Type B pancreatic cell (in vitro differentiated cells): ENCODE data around the gene GRK3. TPM values are rescaled to one million over a fixed set of nuclear protein-coding genes. Genes with fewer than 3 reads are reported as not detected.
"Not testable (repeated sequence)": the region's sequence is repeated elsewhere in the genome, so short reads cannot be mapped to it uniquely, and the experiment has no call there.

Source experiments
- DNase-seq: peaks from one replicate; pipeline ENCODE4 v3.0.0; 2021; ENCODE audit warnings: mixed read lengths; ENCODE audit not compliant: unreplicated experiment; ENCODE audit errors: extremely low spot score
- H3K27ac Mint-ChIP-seq: 2 replicates; pipeline ENCODE4 v1.8.0; 2021; ENCODE audit warnings: mild to moderate bottlenecking, mixed read lengths
- H3K27me3 Mint-ChIP-seq: 2 replicates; pipeline ENCODE4 v1.8.0; 2021; ENCODE audit warnings: mixed read lengths
- H3K36me3 Mint-ChIP-seq: 2 replicates; pipeline ENCODE4 v1.8.0; 2021; ENCODE audit warnings: mixed read lengths
- H3K4me1 Mint-ChIP-seq: one replicate; pipeline ENCODE4 v1.8.0; 2021; ENCODE audit warnings: mixed read lengths; ENCODE audit not compliant: unreplicated experiment
- H3K4me3 Mint-ChIP-seq: 2 replicates; pipeline ENCODE4 v1.8.0; 2021; ENCODE audit warnings: mild to moderate bottlenecking, mixed read lengths
- H3K9me3 Mint-ChIP-seq: 2 replicates; pipeline ENCODE4 v1.8.0; 2021; ENCODE audit warnings: mixed read lengths
- CTCF ChIP-seq: fragments of 200-600 bp; sonication (generic); conservative IDR thresholded peaks from 2 replicates; pipeline ENCODE4 v1.5.0; 2021; ENCODE audit warnings: antibody characterized with exemption, mild to moderate bottlenecking
- long read RNA-seq: library from polyadenylated mRNA; unstranded; transcript quantifications from one replicate; pipeline ENCODE4 v2.0.0, GENCODE V29; 2020
- total RNA-seq: library from RNA; stranded (reverse); gene quantifications from 2 replicates; pipeline ENCODE4 v1.2.1, GENCODE V29; 2021; ENCODE audit warnings: low replicate concordance

Gene GRK3
- 10.3 and 14.0 TPM in 2 replicates for total RNA-seq
- long read RNA-seq, full-length matches to known transcripts: 1 of 4 reads
- long read RNA-seq, partial matches to known transcripts: 0 of 4 reads
- long read RNA-seq, other reads (novel, unspliced or antisense): 3 of 4 reads

DNA sequence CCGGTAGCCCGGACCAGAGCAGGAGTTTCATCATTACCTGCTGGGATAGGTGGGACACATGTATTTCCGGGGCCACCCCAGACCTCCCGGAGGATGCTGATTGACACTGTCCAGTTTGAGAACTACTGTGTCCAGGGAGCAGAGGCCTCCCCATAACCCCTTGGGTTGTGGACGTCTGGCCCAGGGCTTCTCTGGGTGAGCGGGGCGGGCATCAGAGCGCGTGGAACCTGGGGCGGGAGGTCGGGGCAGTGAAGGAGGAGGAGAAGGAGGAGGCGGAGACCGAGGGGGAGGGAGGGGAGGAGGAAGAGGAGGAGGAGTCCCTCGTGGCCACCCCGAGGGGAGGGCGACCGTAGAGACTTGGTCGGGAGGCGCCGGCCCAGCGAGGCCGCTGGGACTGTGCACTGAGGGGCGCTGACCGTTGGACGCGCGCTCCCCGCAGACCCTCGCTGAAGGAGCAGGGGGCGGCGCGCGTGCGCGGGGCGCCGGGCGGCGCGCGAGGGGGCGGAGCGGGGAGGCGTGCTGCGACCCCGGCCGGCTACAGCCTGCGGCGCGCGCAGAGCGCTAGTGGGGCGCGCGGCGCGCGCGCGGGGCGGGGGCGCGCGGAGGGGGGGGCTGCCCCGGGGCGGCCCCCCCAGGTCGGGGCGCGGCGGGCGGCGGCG, at the start of gene GRK3:
GRK3 (plus strand) TSS at position 356 of the 659 bp plus-strand sequence. CDS start 366 bp downstream, outside the sequence.
- TF ChIP-seq CTCF: no peak
- Mint-ChIP-seq H3K36me3 (no peaks in the 10 kb centered on the region), H3K27ac (peak within 1 kb of the TSS; percentile 80), H3K27me3 (peaks cover 48% of the 10 kb centered on the region), H3K9me3 (no peaks in the 10 kb centered on the region), H3K4me3 (peak within 1 kb of the TSS; percentile 98), H3K4me1 (peaks cover 59% of the 10 kb centered on the region)
- peak; percentile 76 for DNase-seq

- H3K36me3 Mint-ChIP-seq: peaks cover 10% of the 10 kb centered on the region
- peaks cover 14% of the 10 kb centered on the region for H3K4me1 Mint-ChIP-seq
- no peaks in the 10 kb centered on the region for H3K27me3 Mint-ChIP-seq
- no peak overlapping the region for H3K4me3 Mint-ChIP-seq
- no peak overlapping the region for H3K27ac Mint-ChIP-seq
- TF ChIP-seq CTCF: no peak
- H3K9me3 Mint-ChIP-seq: peaks cover 9% of the 10 kb centered on the region
- DNase-seq: no peak
These were observed 46.3 kb upstream of the GRK3 start for GRCh38 chr22:25518000-25518663.

GRCh38 chr22:25525376-25525775, 39.1 kb upstream of the GRK3 start:
- peak overlapping the region; percentile 6 for H3K27ac Mint-ChIP-seq
- H3K4me1 Mint-ChIP-seq: no peaks in the 10 kb centered on the region
- no peaks in the 10 kb centered on the region for H3K27me3 Mint-ChIP-seq
- no peak for DNase-seq
- H3K9me3 Mint-ChIP-seq: peaks cover 31% of the 10 kb centered on the region
- H3K36me3 Mint-ChIP-seq: peaks cover 25% of the 10 kb centered on the region
- TF ChIP-seq CTCF: no peak
- no peak overlapping the region for H3K4me3 Mint-ChIP-seq

DNA sequence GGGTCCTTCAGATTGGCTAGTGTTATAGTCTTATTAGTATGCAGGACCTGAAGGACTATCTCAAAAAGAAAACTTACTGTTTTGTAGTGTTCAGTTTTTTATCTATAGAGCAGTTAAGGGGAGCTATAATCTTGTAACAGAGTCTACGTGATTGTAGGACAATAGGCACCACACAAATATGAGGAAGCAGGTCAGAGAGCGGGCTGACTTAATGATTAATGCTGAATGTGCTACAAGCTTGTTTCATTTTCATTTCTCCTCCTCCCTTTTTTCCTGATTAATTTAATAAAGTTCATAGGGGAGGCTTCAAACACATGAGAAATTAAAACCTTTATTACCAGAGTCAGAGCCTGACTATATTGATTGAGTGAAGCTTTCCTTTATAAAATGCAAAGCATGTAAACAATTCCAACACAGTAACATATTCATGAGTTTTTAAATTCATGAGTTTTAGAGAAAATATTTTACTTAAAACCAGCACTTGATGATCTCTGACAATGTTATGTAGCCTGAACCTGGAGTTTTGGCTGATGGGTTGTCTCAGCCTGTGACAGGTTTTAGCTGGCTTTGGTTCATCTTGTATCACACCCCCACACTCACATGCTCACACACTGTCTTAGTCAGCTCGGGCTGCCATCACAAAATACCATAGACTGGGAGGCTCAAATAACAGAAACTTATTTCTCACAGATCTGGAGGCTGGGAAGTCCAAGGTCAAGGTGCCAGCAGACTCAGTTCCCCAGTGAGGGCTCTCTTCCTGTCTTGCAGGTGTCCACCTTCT, 38.5 kb upstream of the GRK3 start:
- Mint-ChIP-seq H3K9me3 (peaks cover 31% of the 10 kb centered on the region), H3K27ac (peak overlapping the region; percentile 6)
- not testable (repeated sequence) for H3K27me3 Mint-ChIP-seq

DNA sequence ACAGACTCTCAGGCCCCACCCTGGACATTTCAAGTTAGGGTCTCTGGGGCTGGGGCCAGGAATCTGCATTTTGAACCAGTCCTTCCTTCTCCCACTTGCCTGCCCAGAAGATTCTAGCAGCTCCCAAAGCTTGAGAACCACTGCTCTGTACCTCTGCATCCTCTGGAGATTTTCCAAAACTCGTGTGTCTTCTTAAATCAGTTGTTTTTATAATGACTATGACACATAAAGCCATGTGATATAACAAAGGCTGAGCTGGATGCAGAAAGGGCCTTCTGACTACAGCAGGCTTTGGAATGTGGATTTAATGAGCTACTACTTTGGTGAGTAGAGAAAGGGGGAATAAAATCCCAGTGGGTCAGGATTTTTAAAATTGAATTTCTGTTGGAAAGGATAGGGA, 37.5 kb upstream of the GRK3 start:
- H3K4me1 Mint-ChIP-seq, H3K27ac Mint-ChIP-seq, H3K27me3 Mint-ChIP-seq, H3K4me3 Mint-ChIP-seq, DNase-seq: not testable (repeated sequence)
- peaks cover 19% of the 10 kb centered on the region for H3K36me3 Mint-ChIP-seq
- H3K9me3 Mint-ChIP-seq: peaks cover 26% of the 10 kb centered on the region

More for the DNA sequence above, 38.5 kb upstream of the GRK3 start:
- not testable (repeated sequence) for H3K4me1 Mint-ChIP-seq, DNase-seq, H3K4me3 Mint-ChIP-seq
- H3K36me3 Mint-ChIP-seq: peaks cover 25% of the 10 kb centered on the region

DNA sequence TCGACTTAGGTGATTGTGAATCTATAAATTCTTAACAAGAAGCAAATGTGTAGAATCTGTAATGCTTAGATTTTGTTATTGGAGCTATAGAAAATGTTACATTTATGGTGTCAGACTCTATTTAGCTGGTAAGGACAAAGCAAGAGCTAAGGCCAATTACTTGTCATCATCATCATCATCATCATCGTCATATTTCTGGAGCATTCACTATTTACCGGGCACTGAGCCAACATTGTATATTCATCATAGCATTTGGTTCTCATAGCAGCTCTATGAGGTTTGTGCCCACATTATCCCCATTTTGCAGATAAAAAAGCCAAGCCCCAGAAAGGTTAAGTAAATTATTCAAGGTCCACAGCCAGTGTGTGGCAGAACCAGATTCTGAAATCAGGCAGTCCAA, 36.4 kb upstream of the GRK3 start:
- H3K4me3 Mint-ChIP-seq, H3K27ac Mint-ChIP-seq, DNase-seq, H3K4me1 Mint-ChIP-seq, H3K27me3 Mint-ChIP-seq: not testable (repeated sequence)
- peaks cover 22% of the 10 kb centered on the region for H3K9me3 Mint-ChIP-seq
- peaks cover 16% of the 10 kb centered on the region for H3K36me3 Mint-ChIP-seq

- H3K4me3 Mint-ChIP-seq, H3K27me3 Mint-ChIP-seq, DNase-seq, H3K27ac Mint-ChIP-seq, H3K4me1 Mint-ChIP-seq: not testable (repeated sequence)
- Mint-ChIP-seq H3K9me3 (peaks cover 22% of the 10 kb centered on the region), H3K36me3 (peaks cover 16% of the 10 kb centered on the region)
These were observed 35.4 kb upstream of the GRK3 start for GRCh38 chr22:25529059-25529458.

DNA sequence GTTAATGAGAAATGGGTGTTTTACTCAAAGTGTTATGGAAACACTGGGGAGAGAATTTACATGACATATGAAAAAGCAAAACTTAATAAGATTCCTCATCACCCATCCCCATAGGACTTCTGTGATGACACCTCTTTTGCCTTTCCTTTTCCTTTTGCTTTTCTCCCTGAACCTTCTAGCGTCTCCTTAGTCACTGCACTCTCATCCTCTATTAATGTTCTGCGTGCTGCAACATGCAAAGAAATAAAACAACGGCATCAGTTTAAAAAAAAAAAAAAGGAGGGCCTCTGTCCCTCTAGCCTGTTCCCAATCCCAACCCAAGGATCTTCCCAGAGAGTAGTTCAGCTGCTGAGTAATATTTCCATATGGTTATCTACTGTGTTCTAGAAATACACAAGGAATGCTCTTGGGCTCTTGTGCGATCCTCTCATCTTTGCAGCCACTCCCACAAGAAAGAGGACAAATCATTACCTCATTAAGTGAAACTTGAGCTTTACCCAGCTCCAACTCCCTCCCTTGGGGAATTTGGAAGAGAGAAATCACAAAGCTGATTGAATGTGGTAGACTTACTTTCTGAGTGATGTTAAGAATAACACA, 34.8 kb upstream of the GRK3 start:
- Mint-ChIP-seq H3K9me3 (peaks cover 19% of the 10 kb centered on the region), H3K36me3 (peaks cover 12% of the 10 kb centered on the region)
- H3K4me3 Mint-ChIP-seq, H3K27ac Mint-ChIP-seq, H3K27me3 Mint-ChIP-seq, H3K4me1 Mint-ChIP-seq, DNase-seq: not testable (repeated sequence)

DNA sequence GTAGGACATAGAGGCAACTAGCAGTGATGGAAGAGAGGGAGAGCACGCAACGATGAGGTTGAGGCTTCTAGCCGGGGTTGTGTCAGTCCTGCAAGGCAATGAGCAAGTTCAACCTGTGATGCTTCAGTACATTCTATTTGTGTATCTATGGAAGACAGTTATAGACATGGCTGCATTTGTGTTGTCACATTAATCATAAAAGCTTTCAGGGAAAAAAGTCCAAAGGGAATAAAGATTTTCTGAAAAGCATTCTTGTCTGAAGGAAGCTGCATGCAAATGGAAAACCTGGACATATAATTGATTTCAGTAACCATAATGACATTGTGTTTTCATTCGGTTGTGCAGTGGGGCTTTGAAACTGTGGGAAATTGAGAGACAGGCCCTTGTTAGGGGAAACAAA, 32.8 kb upstream of the GRK3 start:
- not testable (repeated sequence) for DNase-seq, H3K4me3 Mint-ChIP-seq, H3K9me3 Mint-ChIP-seq, H3K27ac Mint-ChIP-seq, H3K27me3 Mint-ChIP-seq, H3K36me3 Mint-ChIP-seq, H3K4me1 Mint-ChIP-seq
